ENCODE results near the gene CCDC8. TPM values are rescaled to one million over a fixed set of nuclear protein-coding genes. Genes with fewer than 3 reads are reported as not detected.

CCDC8 gene
- polyA plus RNA-seq, 1 donor from 2014 or later = 0.84 TPM

- no peaks in the 10 kb centered on the region for H4K20me1 ChIP-seq (ENCODE audit: insufficient read depth)
- no peak for TF ChIP-seq POLR2AphosphoS5 (IDR thresholded peaks at IDR 0.05)
- no peak for TF ChIP-seq EZH2 (IDR thresholded peaks at IDR 0.05; ENCODE audit: borderline replicate concordance, insufficient read depth, low read length, poor library complexity, severe bottlenecking)
- TF ChIP-seq SMC3 (conservative IDR thresholded peaks at IDR 0.05; ENCODE audit: poor library complexity) = no peak
- no peak for TF ChIP-seq RAD21 (conservative IDR thresholded peaks at IDR 0.05)
- TF ChIP-seq CTCF (IDR thresholded peaks at IDR 0.05; ENCODE audit: poor library complexity, severe bottlenecking) = no peak
- TF ChIP-seq MXI1 (conservative IDR thresholded peaks at IDR 0.05; ENCODE audit: poor library complexity, severe bottlenecking) = no peak
- no peak for TF ChIP-seq EP300 (conservative IDR thresholded peaks at IDR 0.05; ENCODE audit: poor library complexity, severe bottlenecking)
- TF ChIP-seq, protein P1, sequence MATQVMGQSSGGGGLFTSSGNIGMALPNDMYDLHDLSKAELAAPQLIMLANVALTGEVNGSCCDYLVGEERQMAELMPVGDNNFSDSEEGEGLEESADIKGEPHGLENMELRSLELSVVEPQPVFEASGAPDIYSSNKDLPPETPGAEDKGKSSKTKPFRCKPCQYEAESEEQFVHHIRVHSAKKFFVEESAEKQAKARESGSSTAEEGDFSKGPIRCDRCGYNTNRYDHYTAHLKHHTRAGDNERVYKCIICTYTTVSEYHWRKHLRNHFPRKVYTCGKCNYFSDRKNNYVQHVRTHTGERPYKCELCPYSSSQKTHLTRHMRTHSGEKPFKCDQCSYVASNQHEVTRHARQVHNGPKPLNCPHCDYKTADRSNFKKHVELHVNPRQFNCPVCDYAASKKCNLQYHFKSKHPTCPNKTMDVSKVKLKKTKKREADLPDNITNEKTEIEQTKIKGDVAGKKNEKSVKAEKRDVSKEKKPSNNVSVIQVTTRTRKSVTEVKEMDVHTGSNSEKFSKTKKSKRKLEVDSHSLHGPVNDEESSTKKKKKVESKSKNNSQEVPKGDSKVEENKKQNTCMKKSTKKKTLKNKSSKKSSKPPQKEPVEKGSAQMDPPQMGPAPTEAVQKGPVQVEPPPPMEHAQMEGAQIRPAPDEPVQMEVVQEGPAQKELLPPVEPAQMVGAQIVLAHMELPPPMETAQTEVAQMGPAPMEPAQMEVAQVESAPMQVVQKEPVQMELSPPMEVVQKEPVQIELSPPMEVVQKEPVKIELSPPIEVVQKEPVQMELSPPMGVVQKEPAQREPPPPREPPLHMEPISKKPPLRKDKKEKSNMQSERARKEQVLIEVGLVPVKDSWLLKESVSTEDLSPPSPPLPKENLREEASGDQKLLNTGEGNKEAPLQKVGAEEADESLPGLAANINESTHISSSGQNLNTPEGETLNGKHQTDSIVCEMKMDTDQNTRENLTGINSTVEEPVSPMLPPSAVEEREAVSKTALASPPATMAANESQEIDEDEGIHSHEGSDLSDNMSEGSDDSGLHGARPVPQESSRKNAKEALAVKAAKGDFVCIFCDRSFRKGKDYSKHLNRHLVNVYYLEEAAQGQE (IDR thresholded peaks at IDR 0.05; ENCODE audit: borderline replicate concordance) = no peak
- no peak for TF ChIP-seq TAF1 (IDR thresholded peaks at IDR 0.05; ENCODE audit: low read depth)
- H3K27ac ChIP-seq (ENCODE audit: low read length) = no peak overlapping the region
- no peaks in the 10 kb centered on the region for H3K79me2 ChIP-seq (replicated peaks; ENCODE audit: insufficient read depth, low read length)
- no peaks in the 10 kb centered on the region for H3K27me3 ChIP-seq (ENCODE audit: insufficient read depth, low read depth, low read length)
- no peaks in the 10 kb centered on the region for H3F3A ChIP-seq (ENCODE audit: insufficient read depth, low read length, poor library complexity, severe bottlenecking)
- H3K9me2 ChIP-seq (ENCODE audit: insufficient read depth, low read length) = no peaks in the 10 kb centered on the region
- no peaks in the 10 kb centered on the region for H3K9me3 ChIP-seq (ENCODE audit: low read length)
- H3K4me3 ChIP-seq (ENCODE audit: low read length) = no peak overlapping the region
- no peaks in the 10 kb centered on the region for H3K36me3 ChIP-seq (ENCODE audit: insufficient read depth, low read length)
- H2AFZ ChIP-seq (ENCODE audit: low read depth, low read length) = no peak overlapping the region
- no peak overlapping the region for H3K9ac ChIP-seq (ENCODE audit: low read length)
- no peak overlapping the region for H3K4me2 ChIP-seq (ENCODE audit: low read length)
These were observed 34.5 kb upstream of the CCDC8 start for GRCh38 chr19:46447824-46448223.

GRCh38 chr19:46447006-46447405, 33.6 kb upstream of the CCDC8 start:
- H3F3A ChIP-seq (ENCODE audit: insufficient read depth, low read length, poor library complexity, severe bottlenecking) = no peaks in the 10 kb centered on the region
- no peaks in the 10 kb centered on the region for H3K9me2 ChIP-seq (ENCODE audit: insufficient read depth, low read length)
- no peak overlapping the region for H3K9ac ChIP-seq (ENCODE audit: low read length)
- no peaks in the 10 kb centered on the region for H3K9me3 ChIP-seq (ENCODE audit: low read length)
- H3K27ac ChIP-seq (ENCODE audit: low read length) = no peak overlapping the region
- H2AFZ ChIP-seq (ENCODE audit: low read depth, low read length) = no peak overlapping the region
- H3K36me3 ChIP-seq (ENCODE audit: insufficient read depth, low read length) = no peaks in the 10 kb centered on the region
- H3K27me3 ChIP-seq (ENCODE audit: insufficient read depth, low read depth, low read length) = no peaks in the 10 kb centered on the region
- TF ChIP-seq, protein P1 (IDR thresholded peaks at IDR 0.05; ENCODE audit: borderline replicate concordance) = no peak
- no peak for TF ChIP-seq SMC3 (conservative IDR thresholded peaks at IDR 0.05; ENCODE audit: poor library complexity)
- no peak for TF ChIP-seq RAD21 (conservative IDR thresholded peaks at IDR 0.05)
- no peak for TF ChIP-seq MXI1 (conservative IDR thresholded peaks at IDR 0.05; ENCODE audit: poor library complexity, severe bottlenecking)
- no peak for TF ChIP-seq EZH2 (IDR thresholded peaks at IDR 0.05; ENCODE audit: borderline replicate concordance, insufficient read depth, low read length, poor library complexity, severe bottlenecking)
- TF ChIP-seq CTCF (IDR thresholded peaks at IDR 0.05; ENCODE audit: poor library complexity, severe bottlenecking) = no peak
- no peak for TF ChIP-seq POLR2AphosphoS5 (IDR thresholded peaks at IDR 0.05)
- no peak for TF ChIP-seq TAF1 (IDR thresholded peaks at IDR 0.05; ENCODE audit: low read depth)
- no peak overlapping the region for H3K4me2 ChIP-seq (ENCODE audit: low read length)
- H3K4me3 ChIP-seq (ENCODE audit: low read length) = no peak overlapping the region
- no peaks in the 10 kb centered on the region for H4K20me1 ChIP-seq (ENCODE audit: insufficient read depth)
- no peaks in the 10 kb centered on the region for H3K79me2 ChIP-seq (replicated peaks; ENCODE audit: insufficient read depth, low read length)

All from neural cell (in vitro differentiated cells).